NCI-H748 (cell line): Measurements from ENCODE around the gene PNMA6E.

Experiments used
- DNase-seq: peaks from one replicate; lab custom pipeline; 2025; ENCODE audit not compliant: unreplicated experiment; lab: John Stamatoyannopoulos, UW

Gene PNMA6E

DNA sequence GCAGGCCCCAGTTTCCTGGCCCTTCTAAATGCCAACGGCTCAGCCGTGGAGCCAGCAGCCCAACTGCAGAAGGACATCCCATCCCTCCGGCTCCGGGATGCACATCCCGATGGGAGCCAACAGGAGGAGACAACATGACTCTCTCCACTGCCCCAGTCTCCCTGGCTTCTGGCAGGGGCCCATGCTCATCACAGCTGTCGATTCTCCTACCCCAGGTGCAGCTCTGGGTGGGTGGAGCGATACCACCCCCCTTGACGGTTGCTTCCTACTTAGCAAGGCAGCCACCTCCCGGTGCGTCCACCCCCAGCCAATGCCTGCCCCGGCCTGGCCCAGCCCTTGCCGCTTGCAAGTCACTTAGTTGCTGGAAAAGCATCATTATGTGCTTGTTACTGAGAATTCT lies 47.7 kb downstream of the PNMA6E start:
- no peak for DNase-seq

DNA sequence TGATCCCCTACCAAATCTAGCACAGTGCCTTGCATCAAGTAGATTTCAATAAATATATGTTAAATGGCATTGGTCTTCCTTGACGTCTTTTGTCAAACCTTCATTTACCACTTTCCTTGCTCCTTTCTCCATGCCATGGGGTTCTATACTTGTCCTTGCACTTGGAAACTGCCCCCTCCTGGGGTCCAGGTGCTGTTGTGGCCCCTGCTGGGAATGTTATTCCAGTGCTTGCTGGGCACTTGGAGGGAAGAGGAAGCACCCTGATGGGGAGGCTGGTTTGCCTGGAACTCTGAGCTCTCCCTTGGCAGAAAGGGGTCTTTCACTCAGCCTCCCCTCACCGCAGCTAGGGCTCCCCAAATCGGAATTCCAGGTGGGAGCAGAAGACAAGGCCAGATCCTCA lies 48.3 kb downstream of the PNMA6E start:
- DNase-seq: no peak

GRCh38 chrX:153351981-153352380 lies 49.2 kb downstream of the PNMA6E start:
- no peak for DNase-seq

DNA sequence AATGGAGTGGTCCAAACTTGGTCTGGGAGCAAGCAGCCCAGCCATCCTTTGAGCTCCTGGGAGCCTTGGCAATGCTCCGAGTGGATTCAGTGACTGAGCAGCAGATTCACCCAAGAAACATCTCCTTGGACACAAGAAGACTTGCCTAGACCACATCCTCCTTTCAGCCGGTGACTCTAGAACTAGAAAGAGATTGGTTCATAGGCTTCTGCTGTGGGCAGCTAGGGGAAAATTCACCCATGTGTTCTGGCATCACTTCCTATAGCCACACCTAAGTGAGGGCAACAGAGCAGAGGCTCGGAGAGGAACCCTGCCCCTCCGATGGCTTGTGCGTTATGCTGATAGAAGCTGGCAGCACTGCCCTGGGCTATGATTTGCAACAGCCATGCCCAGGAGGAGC lies 51.2 kb downstream of the PNMA6E start:
- no peak for DNase-seq

- no peak for DNase-seq
Measured at GRCh38 chrX:153348421-153348820, 52.7 kb downstream of the PNMA6E start.

DNA sequence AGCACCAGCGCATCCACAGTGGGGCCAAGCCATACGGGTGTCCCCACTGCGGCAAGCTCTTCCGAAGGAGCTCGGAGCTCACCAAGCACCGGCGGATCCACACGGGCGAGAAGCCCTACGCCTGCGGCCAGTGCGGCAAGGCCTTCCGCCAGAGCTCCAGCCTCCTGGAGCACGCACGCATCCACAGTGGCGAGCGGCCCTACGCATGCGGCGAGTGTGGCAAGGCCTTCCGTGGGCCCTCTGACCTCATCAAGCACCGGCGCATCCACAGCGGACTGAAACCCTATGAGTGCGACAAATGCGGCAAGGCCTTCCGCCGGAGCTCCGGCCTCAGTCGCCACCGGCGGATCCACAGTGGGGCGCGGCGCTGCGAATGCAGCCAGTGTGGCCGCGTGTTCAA lies 53.6 kb downstream of the PNMA6E start:
- no peak for DNase-seq
